HepG2 (cell line): ENCODE measurements around the gene DHRS1. TPM values are rescaled to one million over a fixed set of nuclear protein-coding genes. Genes with fewer than 3 reads are reported as not detected.

Experiments used
- CSRNP2 ChIP-seq: sonication (generic); formaldehyde crosslinking; conservative IDR thresholded peaks from 2 replicates; pipeline ENCODE4 v1.8.0; 2022; ENCODE audit warnings: low read depth, missing genetic modification reagents
- FIP1L1 ChIP-seq: fragments of 200-400 bp; formaldehyde crosslinking; IDR thresholded peaks from 2 replicates; pipeline ENCODE4 v1.6.1; 2018; ENCODE audit warnings: low read depth, mild to moderate bottlenecking, low read length, moderate library complexity, borderline replicate concordance; ENCODE audit not compliant: insufficient read depth
- FOSL1 ChIP-seq: sonication (generic); formaldehyde crosslinking; IDR thresholded peaks from 2 replicates; pipeline ENCODE4 v1.9.0; 2021; ENCODE audit warnings: missing genetic modification reagents, borderline replicate concordance
- IRF2 ChIP-seq: IDR thresholded peaks from 2 replicates; pipeline ENCODE4 v1.6.1; 2018; ENCODE audit warnings: missing genetic modification reagents, missing compliant biosample characterization
- IRX3 ChIP-seq: sonication (generic); formaldehyde crosslinking; IDR thresholded peaks from 2 replicates; pipeline ENCODE4 v1.8.1; 2023; ENCODE audit warnings: mild to moderate bottlenecking, low read depth, missing genetic modification reagents, borderline replicate concordance
- NRL ChIP-seq: sonication (generic); formaldehyde crosslinking; IDR thresholded peaks from 2 replicates; pipeline ENCODE4 v1.5.0; 2020; ENCODE audit warnings: missing genetic modification reagents, mild to moderate bottlenecking, moderate library complexity, borderline replicate concordance
- SIX1 ChIP-seq: sonication (generic); formaldehyde crosslinking; IDR thresholded peaks from 2 replicates; pipeline ENCODE4 v1.4.0; 2020; ENCODE audit warnings: missing genetic modification reagents, borderline replicate concordance
- TFDP1 ChIP-seq: IDR thresholded peaks from 2 replicates; pipeline ENCODE4 v1.6.1; 2016; ENCODE audit warnings: missing compliant biosample characterization, missing genetic modification reagents, borderline replicate concordance
- ZIK1 ChIP-seq: sonication (generic); formaldehyde crosslinking; IDR thresholded peaks from 2 replicates; pipeline ENCODE4 v1.5.0; 2020; ENCODE audit warnings: mild to moderate bottlenecking, low read depth, missing genetic modification reagents, borderline replicate concordance
- ZNF235 ChIP-seq: sonication (generic); formaldehyde crosslinking; IDR thresholded peaks from 2 replicates; pipeline ENCODE4 v1.8.1; 2023; ENCODE audit warnings: mild to moderate bottlenecking, missing genetic modification reagents, borderline replicate concordance
- ZNF251 ChIP-seq: sonication (generic); formaldehyde crosslinking; IDR thresholded peaks from 2 replicates; pipeline ENCODE4 v1.9.0; 2021; ENCODE audit warnings: mild to moderate bottlenecking, missing genetic modification reagents
- ZNF652 ChIP-seq: IDR thresholded peaks from 2 replicates; pipeline ENCODE4 v1.6.1; 2016; ENCODE audit warnings: low read depth, borderline replicate concordance
- ZNF660 ChIP-seq: sonication (generic); formaldehyde crosslinking; IDR thresholded peaks from 2 replicates; pipeline ENCODE4 v1.5.1; 2020; ENCODE audit warnings: mild to moderate bottlenecking, low read depth, missing genetic modification reagents, borderline replicate concordance
- ZNF724P ChIP-seq: sonication (generic); formaldehyde crosslinking; IDR thresholded peaks from 2 replicates; pipeline ENCODE4 v1.8.0; 2022; ENCODE audit warnings: missing genetic modification reagents, borderline replicate concordance
- ZNF775 ChIP-seq: sonication (generic); formaldehyde crosslinking; IDR thresholded peaks from 2 replicates; pipeline ENCODE4 v1.4.0; 2020; ENCODE audit warnings: missing genetic modification reagents, mild to moderate bottlenecking, moderate library complexity, borderline replicate concordance
- polyA plus RNA-seq, 8 experiments: library from polyadenylated mRNA; depleted of rRNA in 3 of 8; stranded (reverse) in 7 of 8; unstranded in 1 of 8; fragments of >200 nt; fragmentation: Illumina TruSeq in 4 of 8; extraction: Trizol in 4 of 8; gene quantifications; 2 replicates each; pipeline versions ENCODE4 v1.2.1 to v1.2.3, GENCODE V29; 2011 to 2016; ENCODE audit warnings: low read depth in 4 of 8, missing spikeins in 1 of 8, mixed read lengths in 1 of 8; ENCODE audit not compliant: insufficient read depth in 1 of 8
- total RNA-seq, 5 experiments: library from RNA; depleted of rRNA; stranded (reverse); fragments of >200 nt; fragmentation: Illumina TruSeq; extraction: Trizol; gene quantifications; 2 replicates each; pipeline ENCODE4 v1.2.3, GENCODE V29; 2016; ENCODE audit warnings: low read depth in 1 of 5
- TF ChIP-seq, protein P1 (sequence below): sonication (generic); formaldehyde crosslinking; IDR thresholded peaks from 2 replicates; pipeline ENCODE4 v1.5.0; 2020; ENCODE audit warnings: missing genetic modification reagents, mild to moderate bottlenecking, borderline replicate concordance
- TF ChIP-seq, protein P2 (sequence below): sonication (generic); formaldehyde crosslinking; IDR thresholded peaks from 2 replicates; pipeline ENCODE4 v1.5.1; 2020; ENCODE audit warnings: missing genetic modification reagents, mild to moderate bottlenecking, borderline replicate concordance
- TF ChIP-seq, protein P3 (sequence below): sonication (generic); formaldehyde crosslinking; IDR thresholded peaks from 2 replicates; pipeline ENCODE4 v1.9.0; 2022; ENCODE audit warnings: missing genetic modification reagents, mild to moderate bottlenecking, borderline replicate concordance
- TF ChIP-seq, protein P4 (sequence below): IDR thresholded peaks from 2 replicates; pipeline ENCODE4 v1.6.1; 2016; ENCODE audit warnings: mild to moderate bottlenecking

DHRS1 gene
- total and polyA plus RNA-seq, 2 of the 13 experiments (the other 11 are each of a cell fraction or from before 2014, with no cell fraction given) = 49.8 to 60.8 TPM

DNA sequence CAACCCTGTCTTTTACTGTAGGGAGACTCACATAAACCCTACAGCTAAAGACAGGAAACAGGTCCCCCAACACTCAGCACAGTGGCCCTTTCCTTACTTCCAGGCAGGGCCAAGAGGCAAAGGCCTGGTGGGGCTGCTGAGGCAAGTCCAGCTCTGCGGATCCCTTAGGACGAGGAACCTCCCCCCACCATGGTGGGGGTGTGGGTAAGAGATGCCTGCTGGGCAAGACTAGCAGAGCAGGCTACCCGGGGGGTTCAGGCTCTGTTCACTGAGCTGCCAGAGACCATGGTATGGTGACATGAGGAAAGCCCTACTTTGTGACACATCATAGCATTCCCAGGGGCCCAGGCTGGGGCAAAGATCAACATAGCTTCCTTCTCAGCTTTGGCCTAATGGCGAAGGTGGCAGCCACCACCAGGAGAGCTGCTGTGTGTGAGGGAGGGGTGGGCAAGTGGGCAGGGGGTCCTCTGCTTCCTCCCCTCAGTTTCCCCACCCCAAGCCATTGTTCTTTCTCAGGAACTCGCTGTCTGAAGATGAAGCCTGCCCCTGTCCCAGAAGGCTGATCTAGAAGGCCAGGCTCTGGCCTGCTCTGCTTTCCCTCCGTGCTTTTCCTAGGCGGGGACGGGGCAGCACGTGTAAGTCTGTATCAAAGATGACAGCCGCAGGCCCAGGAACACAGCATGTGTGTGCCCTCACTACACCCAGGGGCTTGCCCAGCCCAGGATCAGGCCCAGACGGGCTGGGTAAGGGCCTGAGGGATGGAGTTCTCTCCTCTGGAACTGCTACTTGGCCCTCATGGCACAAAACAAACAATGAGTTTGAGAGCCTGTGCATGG lies 47.1 kb downstream of the DHRS1 start (continued):
- peak; percentile 77; the same call in 1 of the 2 replicates for TF ChIP-seq ZIK1 (CRISPR knock-in tag)
- TF ChIP-seq, protein P1, sequence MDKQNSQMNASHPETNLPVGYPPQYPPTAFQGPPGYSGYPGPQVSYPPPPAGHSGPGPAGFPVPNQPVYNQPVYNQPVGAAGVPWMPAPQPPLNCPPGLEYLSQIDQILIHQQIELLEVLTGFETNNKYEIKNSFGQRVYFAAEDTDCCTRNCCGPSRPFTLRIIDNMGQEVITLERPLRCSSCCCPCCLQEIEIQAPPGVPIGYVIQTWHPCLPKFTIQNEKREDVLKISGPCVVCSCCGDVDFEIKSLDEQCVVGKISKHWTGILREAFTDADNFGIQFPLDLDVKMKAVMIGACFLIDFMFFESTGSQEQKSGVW (CRISPR knock-in tag) = no peak
- no peak for TF ChIP-seq FIP1L1
- TF ChIP-seq ZNF652 (CRISPR knock-in tag) = no peak; the same call in 1 of the 2 replicates
- no peak for TF ChIP-seq CSRNP2 (CRISPR knock-in tag)
- TF ChIP-seq, protein P2, sequence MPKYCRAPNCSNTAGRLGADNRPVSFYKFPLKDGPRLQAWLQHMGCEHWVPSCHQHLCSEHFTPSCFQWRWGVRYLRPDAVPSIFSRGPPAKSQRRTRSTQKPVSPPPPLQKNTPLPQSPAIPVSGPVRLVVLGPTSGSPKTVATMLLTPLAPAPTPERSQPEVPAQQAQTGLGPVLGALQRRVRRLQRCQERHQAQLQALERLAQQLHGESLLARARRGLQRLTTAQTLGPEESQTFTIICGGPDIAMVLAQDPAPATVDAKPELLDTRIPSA (CRISPR knock-in tag) = no peak
- no peak for TF ChIP-seq FOSL1 (CRISPR knock-in tag)
- TF ChIP-seq, protein P3, sequence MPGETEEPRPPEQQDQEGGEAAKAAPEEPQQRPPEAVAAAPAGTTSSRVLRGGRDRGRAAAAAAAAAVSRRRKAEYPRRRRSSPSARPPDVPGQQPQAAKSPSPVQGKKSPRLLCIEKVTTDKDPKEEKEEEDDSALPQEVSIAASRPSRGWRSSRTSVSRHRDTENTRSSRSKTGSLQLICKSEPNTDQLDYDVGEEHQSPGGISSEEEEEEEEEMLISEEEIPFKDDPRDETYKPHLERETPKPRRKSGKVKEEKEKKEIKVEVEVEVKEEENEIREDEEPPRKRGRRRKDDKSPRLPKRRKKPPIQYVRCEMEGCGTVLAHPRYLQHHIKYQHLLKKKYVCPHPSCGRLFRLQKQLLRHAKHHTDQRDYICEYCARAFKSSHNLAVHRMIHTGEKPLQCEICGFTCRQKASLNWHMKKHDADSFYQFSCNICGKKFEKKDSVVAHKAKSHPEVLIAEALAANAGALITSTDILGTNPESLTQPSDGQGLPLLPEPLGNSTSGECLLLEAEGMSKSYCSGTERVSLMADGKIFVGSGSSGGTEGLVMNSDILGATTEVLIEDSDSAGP = no peak; the same call in 1 of the 2 replicates
- TF ChIP-seq ZNF251 (CRISPR knock-in tag) = no peak
- TF ChIP-seq ZNF235 (CRISPR knock-in tag) = no peak
- peak; percentile 77 for TF ChIP-seq IRF2 (CRISPR knock-in tag)
- TF ChIP-seq, protein P4, sequence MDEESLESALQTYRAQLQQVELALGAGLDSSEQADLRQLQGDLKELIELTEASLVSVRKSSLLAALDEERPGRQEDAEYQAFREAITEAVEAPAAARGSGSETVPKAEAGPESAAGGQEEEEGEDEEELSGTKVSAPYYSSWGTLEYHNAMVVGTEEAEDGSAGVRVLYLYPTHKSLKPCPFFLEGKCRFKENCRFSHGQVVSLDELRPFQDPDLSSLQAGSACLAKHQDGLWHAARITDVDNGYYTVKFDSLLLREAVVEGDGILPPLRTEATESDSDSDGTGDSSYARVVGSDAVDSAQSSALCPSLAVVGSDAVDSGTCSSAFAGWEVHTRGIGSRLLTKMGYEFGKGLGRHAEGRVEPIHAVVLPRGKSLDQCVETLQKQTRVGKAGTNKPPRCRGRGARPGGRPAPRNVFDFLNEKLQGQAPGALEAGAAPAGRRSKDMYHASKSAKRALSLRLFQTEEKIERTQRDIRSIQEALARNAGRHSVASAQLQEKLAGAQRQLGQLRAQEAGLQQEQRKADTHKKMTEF = peak; percentile 43; the same call in 1 of the 2 replicates
- TF ChIP-seq NRL (CRISPR knock-in tag) = 0 out of 2 replicates have a peak, but pooled peaks have one; percentile 52
- peak; percentile 28; the same call in 1 of the 2 replicates for TF ChIP-seq SIX1 (CRISPR knock-in tag)
- TF ChIP-seq TFDP1 = no peak; the same call in 1 of the 2 replicates
- no peak; the same call in 1 of the 2 replicates for TF ChIP-seq ZNF724P (CRISPR knock-in tag)
- peak; percentile 37; the same call in 1 of the 2 replicates for TF ChIP-seq IRX3 (CRISPR knock-in tag)
- TF ChIP-seq ZNF660 (CRISPR knock-in tag) = no peak
- TF ChIP-seq ZNF775 (CRISPR knock-in tag) = no peak
